Hepatocyte (in vitro differentiated cells): ENCODE results near the gene LAMB4. TPM values are rescaled to one million over a fixed set of nuclear protein-coding genes. Genes with fewer than 3 reads are reported as not detected.

Experiments
- DNase-seq: peaks from one replicate; pipeline ENCODE4 v3.0.0-alpha.2; 2016; ENCODE audit warnings: low spot score
- H2AFZ ChIP-seq: fragments of 200-600 bp; sonication (generic); 2 replicates; pipeline ENCODE4 v1.6.0; 2016; ENCODE audit warnings: antibody characterized with exemption, mild to moderate bottlenecking
- H3K27ac ChIP-seq: fragments of 200-600 bp; sonication (generic); 2 replicates; pipeline ENCODE4 v1.5.1; 2016; ENCODE audit warnings: mild to moderate bottlenecking
- H3K27me3 ChIP-seq: fragments of 200-600 bp; sonication (generic); 2 replicates; pipeline ENCODE4 v1.6.1; 2016
- H3K36me3 ChIP-seq: fragments of 200-600 bp; sonication (generic); replicated peaks from 2 replicates; pipeline ENCODE4 v1.5.1; 2016; ENCODE audit warnings: low read depth; ENCODE audit not compliant: insufficient read depth
- H3K4me1 ChIP-seq: fragments of 200-600 bp; sonication (generic); 2 replicates; pipeline ENCODE4 v1.5.1; 2016; ENCODE audit warnings: mild to moderate bottlenecking, moderate library complexity; ENCODE audit not compliant: insufficient read depth
- H3K4me2 ChIP-seq: fragments of 200-600 bp; sonication (generic); 2 replicates; pipeline ENCODE4 v1.6.0; 2016
- H3K4me3 ChIP-seq: fragments of 200-600 bp; sonication (generic); 2 replicates; pipeline ENCODE4 v1.5.1; 2016; ENCODE audit warnings: mild to moderate bottlenecking
- H3K79me2 ChIP-seq: fragments of 200-600 bp; sonication (generic); 2 replicates; pipeline ENCODE4 v1.6.0; 2017; ENCODE audit warnings: mild to moderate bottlenecking
- H3K9me2 ChIP-seq: fragments of 200-600 bp; sonication (generic); replicated peaks from 2 replicates; pipeline ENCODE4 v1.6.0; 2017; ENCODE audit warnings: mild to moderate bottlenecking; ENCODE audit not compliant: insufficient read depth
- H3K9me3 ChIP-seq: fragments of 200-600 bp; sonication (generic); 2 replicates; pipeline ENCODE4 v1.5.1; 2016; ENCODE audit warnings: low read depth, mild to moderate bottlenecking
- H4K20me1 ChIP-seq: fragments of 200-600 bp; sonication (generic); 2 replicates; pipeline ENCODE4 v1.6.0; 2016; ENCODE audit warnings: mild to moderate bottlenecking; ENCODE audit not compliant: insufficient read depth, poor library complexity, severe bottlenecking
- EZH2 ChIP-seq: fragments of 200-600 bp; sonication (generic); IDR thresholded peaks from 2 replicates; pipeline ENCODE4 v1.6.1; 2016; ENCODE audit warnings: antibody characterized with exemption, mild to moderate bottlenecking, borderline replicate concordance
- EZH2phosphoT487 ChIP-seq: fragments of 200-600 bp; sonication (generic); IDR thresholded peaks from one replicate; pipeline ENCODE4 v1.6.1; 2018; ENCODE audit warnings: antibody characterized with exemption, mild to moderate bottlenecking, low read depth, moderate library complexity; ENCODE audit not compliant: unreplicated experiment, severe bottlenecking
- WGBS: methylation state at CpG from one replicate; pipeline ENCODE4 v1.1.6; 2016; ENCODE audit warnings: low lambda C conversion rate; ENCODE audit errors: missing lambda C conversion rate; 5-methylcytosine and 5-hydroxymethylcytosine counted together
- polyA plus RNA-seq: library from polyadenylated mRNA; unstranded; fragments of >200 nt; fragmentation: Nextera tagmentation; extraction: Ambion mirVana; gene quantifications from 2 replicates; pipeline ENCODE4 v1.2.1, GENCODE V29; 2016
- total RNA-seq: library from RNA; depleted of rRNA; stranded (reverse); fragments of >200 nt; gene quantifications from 2 replicates; pipeline ENCODE4 v1.2.3, GENCODE V29; 2014
- TF ChIP-seq, protein P1 (sequence below): fragments of 200-600 bp; sonication (generic); IDR thresholded peaks from 2 replicates; pipeline ENCODE4 v1.5.1; 2016; ENCODE audit warnings: antibody characterized with exemption, mild to moderate bottlenecking; ENCODE audit not compliant: poor library complexity

Gene LAMB4
- total and polyA plus RNA-seq, 2 experiments from 2014 or later: 1.3 to 1.9 TPM

DNA sequence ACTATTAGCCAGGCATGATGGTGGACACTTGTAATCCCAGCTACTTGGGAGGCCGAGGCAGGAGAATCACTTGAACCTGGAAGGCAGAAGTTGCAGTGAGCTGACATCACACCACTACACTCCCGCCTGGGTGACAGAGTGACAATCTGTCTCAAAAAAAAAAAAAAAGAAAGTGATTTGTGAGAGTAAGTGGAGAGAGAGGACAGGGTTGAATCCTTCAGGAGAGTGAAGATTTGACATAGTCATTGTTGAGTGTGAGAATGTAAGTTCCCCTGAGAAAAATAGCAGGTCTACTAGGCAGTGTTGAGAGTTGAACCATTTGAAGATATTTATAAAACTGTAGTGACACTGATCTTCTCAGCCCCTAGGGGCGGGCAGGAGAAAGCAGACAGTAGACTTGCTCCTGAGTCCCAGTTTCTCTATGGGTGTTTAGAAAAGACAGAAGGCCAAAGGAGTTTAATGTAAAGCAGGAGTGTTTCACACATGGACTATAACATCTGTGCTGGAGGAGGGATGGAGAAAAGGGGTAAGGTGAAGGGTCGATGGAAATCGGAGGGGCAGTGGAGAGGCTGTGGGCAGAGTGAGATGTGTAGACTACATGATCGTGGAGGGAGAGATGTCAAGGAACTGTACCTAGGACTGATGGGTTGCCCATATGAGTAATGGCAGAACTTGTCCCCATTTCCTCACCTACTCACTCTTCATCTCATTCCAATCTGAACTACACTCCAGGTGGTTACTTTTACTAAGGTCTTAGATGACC lies 13.7 kb upstream of the LAMB4 start:
- TF ChIP-seq, protein P1, sequence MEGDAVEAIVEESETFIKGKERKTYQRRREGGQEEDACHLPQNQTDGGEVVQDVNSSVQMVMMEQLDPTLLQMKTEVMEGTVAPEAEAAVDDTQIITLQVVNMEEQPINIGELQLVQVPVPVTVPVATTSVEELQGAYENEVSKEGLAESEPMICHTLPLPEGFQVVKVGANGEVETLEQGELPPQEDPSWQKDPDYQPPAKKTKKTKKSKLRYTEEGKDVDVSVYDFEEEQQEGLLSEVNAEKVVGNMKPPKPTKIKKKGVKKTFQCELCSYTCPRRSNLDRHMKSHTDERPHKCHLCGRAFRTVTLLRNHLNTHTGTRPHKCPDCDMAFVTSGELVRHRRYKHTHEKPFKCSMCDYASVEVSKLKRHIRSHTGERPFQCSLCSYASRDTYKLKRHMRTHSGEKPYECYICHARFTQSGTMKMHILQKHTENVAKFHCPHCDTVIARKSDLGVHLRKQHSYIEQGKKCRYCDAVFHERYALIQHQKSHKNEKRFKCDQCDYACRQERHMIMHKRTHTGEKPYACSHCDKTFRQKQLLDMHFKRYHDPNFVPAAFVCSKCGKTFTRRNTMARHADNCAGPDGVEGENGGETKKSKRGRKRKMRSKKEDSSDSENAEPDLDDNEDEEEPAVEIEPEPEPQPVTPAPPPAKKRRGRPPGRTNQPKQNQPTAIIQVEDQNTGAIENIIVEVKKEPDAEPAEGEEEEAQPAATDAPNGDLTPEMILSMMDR: no peak
- TF ChIP-seq EZH2phosphoT487: no peak
- TF ChIP-seq EZH2: no peak

DNA sequence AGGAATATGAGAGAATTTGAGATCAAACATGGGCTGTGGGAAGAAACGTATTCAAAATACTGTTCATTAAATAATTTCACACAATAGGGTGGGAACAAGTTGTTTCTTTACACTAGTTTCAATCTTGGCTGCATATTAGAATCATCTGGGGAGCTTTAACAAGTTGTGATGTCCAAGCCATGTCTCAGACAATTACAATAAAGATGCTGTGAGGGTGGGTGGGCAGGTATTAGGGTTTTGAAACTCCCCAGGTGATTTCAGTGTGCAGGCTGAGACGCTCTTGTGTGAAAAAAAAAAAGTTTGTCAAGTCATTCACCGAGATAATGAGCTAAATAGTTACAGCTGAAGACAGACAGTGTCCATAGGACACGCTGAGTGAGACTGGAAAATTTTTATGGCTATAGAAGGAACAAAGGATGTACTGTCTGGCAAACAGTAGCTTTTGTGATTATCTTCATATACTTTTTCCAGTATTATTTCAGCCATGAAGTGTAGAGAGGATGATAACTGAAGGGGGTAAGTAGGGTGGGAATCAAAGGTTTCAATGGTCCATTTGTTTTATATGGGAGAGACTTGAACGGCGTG lies 12.6 kb upstream of the LAMB4 start:
- H3K9me2 ChIP-seq: no peaks in the 10 kb centered on the region
- no peak overlapping the region for H3K4me3 ChIP-seq
- H3K4me2 ChIP-seq: no peak overlapping the region
- H3K27ac ChIP-seq: no peak overlapping the region
- H2AFZ ChIP-seq: no peak overlapping the region
- 77% methylated on average over 6 of the region's 6 CpGs for WGBS
- no peak for TF ChIP-seq EZH2
- TF ChIP-seq EZH2phosphoT487: no peak
- TF ChIP-seq, protein P1: no peak
- H3K4me1 ChIP-seq: peaks cover 6% of the 10 kb centered on the region
- no peaks in the 10 kb centered on the region for H4K20me1 ChIP-seq
- no peaks in the 10 kb centered on the region for H3K27me3 ChIP-seq
- DNase-seq: no peak
- no peaks in the 10 kb centered on the region for H3K36me3 ChIP-seq
- H3K9me3 ChIP-seq: no peaks in the 10 kb centered on the region
- no peaks in the 10 kb centered on the region for H3K79me2 ChIP-seq

More for the DNA sequence above, 13.7 kb upstream of the LAMB4 start:
- H3K79me2 ChIP-seq: no peaks in the 10 kb centered on the region
- no peaks in the 10 kb centered on the region for H3K36me3 ChIP-seq
- H2AFZ ChIP-seq: no peak overlapping the region
- H3K4me2 ChIP-seq: no peak overlapping the region
- no peak overlapping the region for H3K27ac ChIP-seq
- H3K27me3 ChIP-seq: no peaks in the 10 kb centered on the region
- no peaks in the 10 kb centered on the region for H3K9me2 ChIP-seq
- 95% methylated on average over 6 of the region's 6 CpGs for WGBS
- H4K20me1 ChIP-seq: no peaks in the 10 kb centered on the region
- H3K4me1 ChIP-seq: peaks cover 6% of the 10 kb centered on the region
- H3K9me3 ChIP-seq: no peaks in the 10 kb centered on the region
- no peak overlapping the region for H3K4me3 ChIP-seq
- no peak for DNase-seq

DNA sequence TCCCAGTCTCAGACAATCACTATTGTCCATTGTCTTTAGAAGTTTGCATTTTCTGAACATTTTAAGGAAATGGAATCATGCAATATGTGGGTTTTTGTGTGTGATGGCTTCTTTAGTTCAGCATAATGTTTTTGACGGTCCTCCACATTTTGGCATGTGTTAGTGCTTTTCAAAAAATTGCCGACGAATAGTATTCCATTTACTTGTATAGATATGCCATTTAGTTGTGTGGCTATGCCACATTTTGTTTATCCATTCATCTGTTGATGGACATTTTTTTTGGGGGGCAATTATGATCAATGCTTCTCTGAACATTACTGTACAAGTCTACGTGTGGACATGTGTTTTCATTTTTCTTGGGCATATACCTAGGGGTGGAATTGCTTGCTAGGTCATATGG lies 12.0 kb upstream of the LAMB4 start:
- H2AFZ ChIP-seq: no peak overlapping the region
- H3K4me1 ChIP-seq: peaks cover 6% of the 10 kb centered on the region
- H3K36me3 ChIP-seq: no peaks in the 10 kb centered on the region
- H4K20me1 ChIP-seq: no peaks in the 10 kb centered on the region
- no peak for DNase-seq
- no peak overlapping the region for H3K4me2 ChIP-seq
- H3K27me3 ChIP-seq: no peaks in the 10 kb centered on the region
- H3K4me3 ChIP-seq: no peak overlapping the region
- 89% methylated on average over 4 of the region's 4 CpGs for WGBS
- H3K9me3 ChIP-seq: no peaks in the 10 kb centered on the region
- no peak overlapping the region for H3K27ac ChIP-seq
- no peaks in the 10 kb centered on the region for H3K79me2 ChIP-seq
- H3K9me2 ChIP-seq: no peaks in the 10 kb centered on the region
- TF ChIP-seq, protein P1: no peak
- TF ChIP-seq EZH2phosphoT487 (no peak), EZH2 (no peak)
